GM23248 (cell line): Measurements from ENCODE around the gene PLAU. TPM values are rescaled to one million over a fixed set of nuclear protein-coding genes. Genes with fewer than 3 reads are reported as not detected.
"Not testable (repeated sequence)": the region's sequence is repeated elsewhere in the genome, so short reads cannot be mapped to it uniquely, and the experiment has no call there.

Source experiments
- DNase-seq: peaks from one replicate; pipeline ENCODE4 v3.0.0-alpha.2; 2015
- H2AFZ ChIP-seq: fragments of 200-600 bp; sonication (generic); 2 replicates; pipeline ENCODE4 v1.6.1; 2016; ENCODE audit warnings: antibody characterized with exemption
- H3F3A ChIP-seq: fragments of 200-600 bp; sonication (generic); 2 replicates; pipeline ENCODE4 v1.6.1; 2016; ENCODE audit warnings: mild to moderate bottlenecking, antibody characterized with exemption, mixed run types; ENCODE audit not compliant: insufficient read depth
- H3K27ac ChIP-seq: fragments of 200-600 bp; sonication (generic); 2 replicates; pipeline ENCODE4 v1.5.1; 2016; ENCODE audit warnings: mild to moderate bottlenecking
- H3K27me3 ChIP-seq: fragments of 200-600 bp; sonication (generic); replicated peaks from 2 replicates; pipeline ENCODE4 v1.6.1; 2016; ENCODE audit warnings: mild to moderate bottlenecking; ENCODE audit not compliant: insufficient read depth
- H3K36me3 ChIP-seq: fragments of 200-600 bp; sonication (generic); 2 replicates; pipeline ENCODE4 v1.6.1; 2016; ENCODE audit warnings: low read depth, mild to moderate bottlenecking
- H3K4me1 ChIP-seq: fragments of 200-600 bp; sonication (generic); 2 replicates; pipeline ENCODE4 v1.6.1; 2016; ENCODE audit warnings: mild to moderate bottlenecking; ENCODE audit not compliant: insufficient read depth
- H3K4me2 ChIP-seq: fragments of 200-600 bp; sonication (generic); one replicate; pipeline ENCODE4 v1.6.1; 2016; ENCODE audit warnings: mild to moderate bottlenecking; ENCODE audit not compliant: unreplicated experiment
- H3K4me3 ChIP-seq: fragments of 200-600 bp; sonication (generic); 2 replicates; pipeline ENCODE4 v1.5.1; 2016; ENCODE audit warnings: mild to moderate bottlenecking
- H3K79me2 ChIP-seq: fragments of 200-600 bp; sonication (generic); 2 replicates; pipeline ENCODE4 v1.6.1; 2016; ENCODE audit warnings: mild to moderate bottlenecking; ENCODE audit not compliant: insufficient read depth
- H3K9ac ChIP-seq: fragments of 200-600 bp; sonication (generic); 2 replicates; pipeline ENCODE4 v1.6.1; 2016; ENCODE audit warnings: mild to moderate bottlenecking
- H3K9me2 ChIP-seq: fragments of 200-600 bp; sonication (generic); 2 replicates; pipeline ENCODE4 v1.6.1; 2016; ENCODE audit warnings: mixed run types, mild to moderate bottlenecking, moderate library complexity; ENCODE audit not compliant: insufficient read depth
- H3K9me3 ChIP-seq: fragments of 200-600 bp; sonication (generic); one replicate; pipeline ENCODE4 v1.6.1; 2017; ENCODE audit warnings: low read depth
- H4K20me1 ChIP-seq: fragments of 200-600 bp; sonication (generic); 2 replicates; pipeline ENCODE4 v1.6.0; 2016; ENCODE audit not compliant: insufficient read depth
- EZH2 ChIP-seq: fragments of 200-600 bp; sonication (generic); IDR thresholded peaks from 2 replicates; pipeline ENCODE4 v1.6.1; 2018; ENCODE audit warnings: antibody characterized with exemption, mild to moderate bottlenecking; ENCODE audit not compliant: insufficient read depth, poor library complexity, severe bottlenecking
- EZH2phosphoT487 ChIP-seq: fragments of 200-600 bp; sonication (generic); IDR thresholded peaks from 2 replicates; pipeline ENCODE4 v1.6.1; 2018; ENCODE audit warnings: antibody characterized with exemption, moderate library complexity, mild to moderate bottlenecking, low read depth; ENCODE audit not compliant: insufficient read depth
- WGBS, 2 experiments: methylation state at CpG; one replicate each; pipeline ENCODE4 v1.1.6; 2015 to 2017; ENCODE audit warnings: low lambda C conversion rate in 2 of 2, low coverage in 1 of 2; ENCODE audit errors: missing lambda C conversion rate in 2 of 2; 5-methylcytosine and 5-hydroxymethylcytosine counted together
- in situ Hi-C: fragments of 300-500 bp; cut with MboI; formaldehyde crosslinking; loops from 2 replicates; pipeline ENCODE4 v1.15.0; 2020
- polyA plus RNA-seq: library from polyadenylated mRNA; unstranded; fragments of >200 nt; fragmentation: Nextera tagmentation; extraction: Ambion mirVana; gene quantifications from 2 replicates; pipeline ENCODE4 v1.2.1, GENCODE V29; 2016
- total RNA-seq: library from RNA; depleted of rRNA; stranded (reverse); fragments of >200 nt; shearing (Covaris generic); gene quantifications from 2 replicates; pipeline ENCODE4 v1.2.3, GENCODE V29; 2014

Gene PLAU
- total and polyA plus RNA-seq, 2 experiments from 2014 or later: 13.3 to 26.1 TPM

GRCh38 chr10:73917566-73918305, 6.8 kb downstream of the PLAU start:
- Histone ChIP-seq H3K9me2 (no peaks in the 10 kb centered on the region), H3K27me3 (no peaks in the 10 kb centered on the region), H3K4me1 (peaks cover 5% of the 10 kb centered on the region; the same call in 1 of the 2 replicates), H3F3A (no peaks in the 10 kb centered on the region), H3K9me3 (no peaks in the 10 kb centered on the region), H3K4me3 (no peak overlapping the region), H3K9ac (no peak overlapping the region), H3K4me2 (no peak overlapping the region), H3K79me2 (no peaks in the 10 kb centered on the region), H2AFZ (no peak overlapping the region), H3K36me3 (peaks cover 4% of the 10 kb centered on the region; the same call in 1 of the 2 replicates), H3K27ac (no peak overlapping the region), H4K20me1 (no peaks in the 10 kb centered on the region)
- TF ChIP-seq EZH2phosphoT487: no peak
- no peak for TF ChIP-seq EZH2
- DNase-seq: no peak
- in situ Hi-C loops: no loop called here
- WGBS, 2 experiments: 98 to 100% methylated on average over 3 of the region's 3 CpGs

DNA sequence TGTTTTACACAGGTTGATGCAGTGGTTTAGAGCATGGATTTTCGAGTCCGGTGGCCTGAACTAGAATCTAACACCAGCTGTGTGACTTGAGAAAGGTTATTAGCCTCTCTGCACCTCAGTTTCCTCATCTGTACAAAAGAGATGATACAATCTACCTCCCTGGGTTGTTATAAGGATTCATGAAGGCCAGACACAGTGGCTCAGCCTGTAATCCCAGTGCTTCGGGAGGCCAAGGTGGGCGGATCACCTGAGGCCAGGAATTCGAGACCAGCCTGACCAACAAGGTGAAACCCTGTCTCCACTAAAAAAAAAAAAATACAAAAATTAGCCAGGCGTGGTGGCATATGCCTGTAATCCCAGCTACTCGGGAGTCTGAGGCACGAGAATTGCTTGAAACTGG, 8.5 kb downstream of the PLAU start:
- H3F3A ChIP-seq, H4K20me1 ChIP-seq, H3K27me3 ChIP-seq, H3K4me3 ChIP-seq, in situ Hi-C loops, H3K9me2 ChIP-seq, H3K36me3 ChIP-seq, H3K79me2 ChIP-seq, DNase-seq, H3K27ac ChIP-seq, H3K9ac ChIP-seq, H3K4me2 ChIP-seq, H3K9me3 ChIP-seq: not testable (repeated sequence)
- Histone ChIP-seq H2AFZ (peak overlapping the region; percentile 91), H3K4me1 (peaks cover 11% of the 10 kb centered on the region; the same call in 1 of the 2 replicates)
- 62 to 63% methylated on average over 8 of the region's 8 CpGs for WGBS, 2 experiments

DNA sequence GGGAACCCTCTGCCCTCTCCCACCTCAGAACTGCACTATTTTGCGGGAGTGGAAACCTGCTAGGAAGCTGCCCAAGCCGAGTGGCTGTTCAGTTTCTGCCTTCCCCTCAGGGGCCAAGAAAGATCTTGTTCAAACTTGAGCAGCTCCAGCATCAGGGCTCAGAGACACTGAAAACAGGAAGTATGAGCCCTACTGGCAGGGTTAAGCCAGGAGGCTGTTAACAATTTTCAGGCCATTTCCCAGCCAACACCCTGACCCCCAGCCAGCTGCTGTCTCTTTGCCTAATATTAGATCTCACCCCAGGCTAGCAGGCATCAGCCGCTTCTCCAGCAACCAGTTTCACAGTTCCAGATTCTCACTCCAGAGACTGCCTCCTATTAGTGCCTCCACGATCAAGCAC, 9.2 kb downstream of the PLAU start:
- 14% methylated on average over 4 of the region's 4 CpGs for WGBS, 2 experiments
- H3K27ac ChIP-seq: peak overlapping the region; percentile 37; the same call in 1 of the 2 replicates
- peaks cover 4% of the 10 kb centered on the region; the same call in 1 of the 2 replicates for H3K36me3 ChIP-seq
- peak overlapping the region; percentile 91 for H2AFZ ChIP-seq
- in situ Hi-C loops: no loop called here
- peaks cover 12% of the 10 kb centered on the region; the same call in 1 of the 2 replicates for H3K4me1 ChIP-seq
- H3K27me3 ChIP-seq: no peaks in the 10 kb centered on the region
- peak overlapping the region; percentile 47; the same call in 1 of the 2 replicates for H3K9ac ChIP-seq
- DNase-seq: peak; percentile 50
- no peaks in the 10 kb centered on the region for H3K9me2 ChIP-seq
- no peaks in the 10 kb centered on the region for H3K79me2 ChIP-seq
- H3K4me3 ChIP-seq: no peak overlapping the region
- no peaks in the 10 kb centered on the region for H4K20me1 ChIP-seq
- no peak overlapping the region for H3K4me2 ChIP-seq
- peaks cover 7% of the 10 kb centered on the region; the same call in 1 of the 2 replicates for H3F3A ChIP-seq
- TF ChIP-seq EZH2phosphoT487 (no peak), EZH2 (no peak)
- H3K9me3 ChIP-seq: no peaks in the 10 kb centered on the region

DNA sequence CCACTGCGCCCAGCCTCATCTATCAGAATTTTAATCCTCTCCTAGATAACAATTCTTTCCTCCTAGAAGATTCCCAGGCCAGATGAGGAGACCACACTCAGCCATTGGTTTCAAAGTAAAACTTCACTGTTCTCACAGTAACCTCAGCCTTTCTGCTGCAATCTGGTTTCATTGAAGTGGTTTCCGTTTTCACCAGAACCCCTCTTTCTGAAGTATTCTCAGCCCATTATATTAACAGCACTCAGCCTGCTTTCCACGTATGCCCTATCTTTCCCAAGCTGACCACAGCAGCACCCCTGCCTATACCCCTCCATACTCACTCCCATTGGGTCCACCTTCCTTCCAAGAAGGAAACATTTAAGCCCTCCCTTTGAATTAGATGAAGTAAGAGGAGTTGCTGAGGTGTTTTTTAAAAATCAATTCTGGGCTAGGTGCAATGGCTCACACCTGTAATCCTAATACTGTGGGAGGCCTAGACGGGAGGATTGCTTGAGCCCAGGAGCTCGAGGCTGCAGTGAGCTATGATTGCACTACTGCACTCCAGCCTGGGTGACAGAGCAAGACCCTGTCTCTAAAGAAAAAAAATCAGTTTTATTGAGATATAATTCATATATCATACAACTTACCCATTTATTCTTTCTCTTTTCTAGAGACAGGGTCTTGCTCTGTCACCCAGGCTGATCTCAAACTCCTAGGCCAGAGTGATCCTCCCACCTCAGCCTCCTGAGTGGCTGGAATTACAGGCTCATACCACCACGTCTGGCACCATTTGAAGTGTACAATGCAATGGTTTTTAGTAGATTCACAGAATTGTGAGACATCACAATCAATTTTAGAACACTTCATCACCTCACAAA, 11.3 kb downstream of the PLAU start:
- Histone ChIP-seq H3K27me3 (no peaks in the 10 kb centered on the region), H3K9me3 (no peaks in the 10 kb centered on the region), H3K36me3 (no peaks in the 10 kb centered on the region), H3K79me2 (no peaks in the 10 kb centered on the region), H3K4me3 (no peak overlapping the region), H3K4me2 (no peak overlapping the region), H3K27ac (no peak overlapping the region), H4K20me1 (no peaks in the 10 kb centered on the region), H3K4me1 (peaks cover 12% of the 10 kb centered on the region; the same call in 1 of the 2 replicates), H2AFZ (no peak overlapping the region), H3F3A (peaks cover 7% of the 10 kb centered on the region; the same call in 1 of the 2 replicates), H3K9ac (no peak overlapping the region), H3K9me2 (no peaks in the 10 kb centered on the region)
- no peak for DNase-seq
- TF ChIP-seq EZH2 (no peak), EZH2phosphoT487 (no peak)
- WGBS, 2 experiments: 87 to 89% methylated on average over 6 of the region's 6 CpGs
- in situ Hi-C loops: no loop called here
